ENCODE results near the gene SNX33. TPM values are rescaled to one million over a fixed set of nuclear protein-coding genes. Genes with fewer than 3 reads are reported as not detected.

The SNX33 gene
- total RNA-seq, 1 donor, result 19.9 TPM

DNA sequence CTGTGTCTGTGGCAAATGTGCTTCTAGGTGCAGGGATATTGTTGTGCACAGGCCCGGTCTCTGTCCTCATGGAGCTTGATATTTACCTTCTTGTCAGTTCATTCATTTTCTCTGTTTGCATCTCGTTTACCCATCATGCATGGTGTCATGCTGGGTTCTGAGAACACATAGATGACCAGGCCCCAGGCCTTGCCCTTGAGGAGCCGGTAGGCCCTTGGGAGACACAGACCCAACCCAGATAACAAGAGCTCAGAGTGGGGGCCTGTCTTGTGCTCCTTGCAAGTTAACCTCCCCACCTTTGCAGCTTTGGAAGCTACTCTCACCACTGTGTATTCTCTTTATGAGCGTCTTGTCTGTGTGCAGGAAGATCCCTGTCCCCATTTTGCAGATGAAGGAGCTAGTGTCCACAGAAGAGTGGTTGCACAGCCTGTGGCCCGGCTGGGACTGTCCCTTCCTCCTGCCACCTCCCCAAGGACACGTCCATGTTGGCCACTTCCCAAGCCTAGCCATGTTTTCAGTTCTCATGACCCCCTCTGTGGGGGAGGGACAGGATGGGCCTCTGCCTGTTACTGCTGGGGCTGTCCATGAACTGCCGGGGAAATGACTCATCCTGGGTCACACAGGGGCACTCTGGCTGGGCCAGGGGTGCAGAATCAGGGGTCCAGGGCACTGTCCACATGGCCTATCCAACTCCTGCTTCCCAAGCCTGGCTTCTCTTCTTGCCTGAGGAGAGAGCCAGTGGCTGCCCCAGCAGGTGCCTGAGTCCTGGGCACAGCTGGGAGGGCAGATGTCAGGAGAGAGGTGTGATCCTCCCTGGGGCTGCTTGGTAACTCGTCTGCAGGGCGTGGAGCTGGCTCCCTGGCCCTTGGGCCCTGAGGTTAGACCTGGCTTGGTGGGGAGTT, 3.4 kb downstream of the SNX33 start:
- H3K4me3 ChIP-seq (ENCODE audit: low read depth, low read length), result peak overlapping the region; percentile 57
- TF ChIP-seq CTCF (IDR thresholded peaks at IDR 0.05; ENCODE audit: insufficient read depth, low read depth, low read length), result no peak
- peak; percentile 65 for DNase-seq (ENCODE audit: low read depth)

DNA sequence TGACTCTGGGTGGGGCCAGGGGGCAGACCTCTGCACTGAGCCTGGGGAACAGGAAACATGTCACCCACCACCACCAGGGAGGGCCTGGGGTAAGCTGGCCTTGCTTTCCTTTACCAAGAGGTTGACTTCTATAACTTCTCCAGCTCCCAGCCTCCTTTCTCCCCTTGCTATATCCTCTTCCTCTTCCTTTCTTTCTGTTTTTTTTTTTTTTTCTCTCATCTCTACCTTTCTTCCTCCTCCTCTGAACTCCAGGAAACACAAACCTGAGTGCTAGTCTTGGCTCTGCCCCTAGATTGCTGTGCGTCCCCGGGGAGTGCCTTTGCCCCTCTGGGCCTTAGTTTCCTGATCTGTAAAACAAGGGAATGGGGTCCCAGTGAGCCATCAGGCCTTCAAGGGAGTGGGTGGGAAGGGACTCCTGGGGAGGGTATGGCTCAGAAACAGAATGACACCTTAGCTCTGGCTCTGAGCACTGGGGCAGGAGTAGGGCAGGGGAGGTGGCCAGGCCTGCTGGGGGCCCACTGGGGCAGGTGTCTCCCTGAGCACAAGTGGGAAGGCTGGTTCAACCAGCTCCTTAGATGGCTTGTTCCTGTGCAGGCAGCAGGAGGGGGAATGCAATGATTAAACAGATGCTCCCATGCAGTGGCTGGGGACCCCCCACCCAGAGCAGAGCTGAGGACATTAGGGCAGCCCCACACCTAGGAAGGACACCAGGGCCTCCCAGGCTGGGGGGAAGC, 4.3 kb downstream of the SNX33 start:
- DNase-seq (ENCODE audit: low read depth), result no peak
- peak overlapping the region; percentile 57 for H3K4me3 ChIP-seq (ENCODE audit: low read depth, low read length)
- TF ChIP-seq CTCF (IDR thresholded peaks at IDR 0.05; ENCODE audit: insufficient read depth, low read depth, low read length), result no peak

DNA sequence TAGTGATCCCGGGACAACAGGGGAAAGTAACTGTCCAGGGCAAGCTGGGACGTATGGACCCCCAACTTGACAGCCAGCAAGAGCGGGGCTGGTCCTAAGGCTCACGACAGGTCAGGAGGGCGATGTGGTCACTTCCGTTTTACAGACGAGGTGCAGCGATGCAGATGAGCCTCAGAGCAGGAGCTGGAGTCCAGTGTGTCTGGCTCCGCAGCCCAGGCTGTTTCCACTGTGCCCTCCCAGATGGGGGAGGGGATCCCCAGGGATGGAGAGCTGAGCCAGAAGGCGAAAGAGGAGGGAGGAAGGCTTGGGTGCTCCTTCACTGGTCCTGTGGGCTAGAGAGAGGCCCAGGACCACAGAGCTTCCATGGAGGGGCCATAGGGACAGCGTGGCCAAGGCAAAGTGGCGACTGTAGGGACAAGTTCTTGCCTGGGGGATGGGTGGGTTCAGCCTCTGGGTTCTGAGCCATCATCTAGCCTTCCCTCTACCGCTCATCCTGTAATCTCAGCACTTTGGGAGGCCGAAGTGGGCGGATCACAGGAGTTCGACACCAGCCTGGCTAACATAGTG, 5.7 kb downstream of the SNX33 start:
- H3K4me3 ChIP-seq (ENCODE audit: low read depth, low read length), result no peak overlapping the region
- DNase-seq (ENCODE audit: low read depth), result no peak
- no peak for TF ChIP-seq CTCF (IDR thresholded peaks at IDR 0.05; ENCODE audit: insufficient read depth, low read depth, low read length)

DNA sequence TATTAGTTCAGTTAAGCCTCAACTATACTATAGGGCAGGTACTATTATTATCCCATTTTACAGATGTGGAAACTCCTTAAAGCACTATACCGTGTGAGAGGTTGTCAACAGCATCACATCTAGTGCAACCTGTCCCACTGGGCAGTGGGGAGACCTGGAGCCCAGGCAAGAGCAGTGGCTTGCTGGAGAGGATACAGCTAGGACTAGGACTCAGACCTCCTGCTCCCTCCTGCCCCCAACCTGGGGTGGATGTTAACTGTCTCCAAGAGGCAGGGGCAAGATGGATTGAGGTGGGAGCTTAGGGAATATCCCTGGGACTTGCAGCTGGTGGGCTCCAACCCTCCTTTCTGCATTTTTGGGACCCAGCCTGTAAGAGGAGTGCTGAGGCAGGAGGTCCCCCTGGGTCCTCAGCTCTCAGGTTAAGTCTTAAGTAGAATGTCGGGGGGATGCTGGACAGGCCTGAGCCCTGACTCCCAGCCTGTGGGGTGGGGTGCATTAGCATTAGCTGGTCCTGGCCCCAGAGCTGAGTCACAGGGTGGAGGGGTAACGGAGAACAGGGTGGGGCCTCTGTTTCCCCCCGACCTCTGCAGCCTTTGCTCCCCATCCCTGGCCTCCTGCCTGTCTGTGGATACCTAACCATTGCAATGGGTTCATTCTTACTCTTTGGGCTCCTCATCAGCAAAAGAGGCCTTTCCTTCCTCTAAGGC, 6.6 kb downstream of the SNX33 start:
- no peak for DNase-seq (ENCODE audit: low read depth)
- TF ChIP-seq CTCF (IDR thresholded peaks at IDR 0.05; ENCODE audit: insufficient read depth, low read depth, low read length), result no peak
- no peak overlapping the region for H3K4me3 ChIP-seq (ENCODE audit: low read depth, low read length)

GRCh38 chr15:75655931-75656330, 8.2 kb downstream of the SNX33 start:
- TF ChIP-seq CTCF (IDR thresholded peaks at IDR 0.05; ENCODE audit: insufficient read depth, low read depth, low read length), result no peak
- no peak overlapping the region for H3K4me3 ChIP-seq (ENCODE audit: low read depth, low read length)
- DNase-seq (ENCODE audit: low read depth), result no peak

- TF ChIP-seq CTCF (IDR thresholded peaks at IDR 0.05; ENCODE audit: insufficient read depth, low read depth, low read length), result no peak
- H3K4me3 ChIP-seq (ENCODE audit: low read depth, low read length), result no peak overlapping the region
- DNase-seq (ENCODE audit: low read depth), result no peak
Measured at GRCh38 chr15:75656331-75656730, 8.6 kb downstream of the SNX33 start.
